GM10266 (cell line): Measurements from ENCODE around the gene STT3B.

ENCODE experiments used
- DNase-seq: peaks from one replicate; pipeline ENCODE4 v3.0.0; 2012; ENCODE audit errors: extremely low spot score
- CTCF ChIP-seq: IDR thresholded peaks from 2 replicates; pipeline ENCODE4 v1.5.1; 2012; ENCODE audit warnings: mild to moderate bottlenecking, low read depth; ENCODE audit not compliant: control insufficient read depth, insufficient read depth; ENCODE audit errors: missing control alignments

The STT3B gene

GRCh38 chr3:31541089-31541488, 8.4 kb downstream of the STT3B start:
- DNase-seq, result no peak
- TF ChIP-seq CTCF, result no peak

- TF ChIP-seq CTCF, result no peak
- DNase-seq, result no peak
These were observed 9.5 kb downstream of the STT3B start for GRCh38 chr3:31542246-31542645.

- TF ChIP-seq CTCF, result no peak
- no peak for DNase-seq
These were observed 10.7 kb downstream of the STT3B start for GRCh38 chr3:31543375-31543774.

- TF ChIP-seq CTCF, result no peak
- DNase-seq, result no peak
These were observed 11.9 kb downstream of the STT3B start for GRCh38 chr3:31544634-31545033.

GRCh38 chr3:31546162-31546561, 13.4 kb downstream of the STT3B start:
- TF ChIP-seq CTCF, result no peak
- no peak for DNase-seq

- no peak for TF ChIP-seq CTCF
- DNase-seq, result no peak
These were observed 14.0 kb downstream of the STT3B start for GRCh38 chr3:31546725-31547124.

- no peak for DNase-seq
- peak; percentile 36 for TF ChIP-seq CTCF
These were observed 17.9 kb downstream of the STT3B start for GRCh38 chr3:31550452-31551251.
